Fibroblast of lung (primary cell): Measurements from ENCODE around the gene TPGS2.

Experiments
- CTCF ChIP-seq, 2 donors: IDR thresholded peaks in 1 of 2; conservative IDR thresholded peaks in 1 of 2; 1 replicate in 1 of 2; 2 replicates in 1 of 2; pipeline ENCODE4 v1.5.1; 2011 to 2012; ENCODE audit warnings: low read length in 2 of 2, control low read depth in 1 of 2, inconsistent platforms in 1 of 2, low read depth in 1 of 2, mild to moderate bottlenecking in 1 of 2
- EZH2 ChIP-seq: IDR thresholded peaks from 2 replicates; pipeline ENCODE4 v1.5.1; 2012; ENCODE audit warnings: low read length, control low read depth, mild to moderate bottlenecking; ENCODE audit errors: missing control alignments

GRCh38 chr18:36812678-36813077 lies 16.1 kb downstream of the TPGS2 start:
- TF ChIP-seq CTCF (conservative IDR thresholded peaks at IDR 0.05 in 1 of 2, IDR thresholded peaks at IDR 0.05 in 1 of 2; ENCODE audit: low read depth in 1 of 2, low read length in 2 of 2) (no peak), EZH2 (no peak)
